Smooth muscle cell (in vitro differentiated cells): Measurements from ENCODE around the gene RASL12. TPM values are rescaled to one million over a fixed set of nuclear protein-coding genes. Genes with fewer than 3 reads are reported as not detected.

Source experiments
- DNase-seq: peaks from one replicate; lab custom pipeline; 2025; ENCODE audit not compliant: unreplicated experiment; lab: John Stamatoyannopoulos, UW
- H2AFZ ChIP-seq: fragments of 200-600 bp; sonication (generic); 2 replicates; pipeline ENCODE4 v1.6.0; 2016; ENCODE audit warnings: antibody characterized with exemption, low read depth, mild to moderate bottlenecking
- H3F3A ChIP-seq: fragments of 200-600 bp; sonication (generic); 2 replicates; pipeline ENCODE4 v1.6.0; 2017; ENCODE audit warnings: antibody characterized with exemption, low read depth
- H3K27ac ChIP-seq: fragments of 200-600 bp; sonication (generic); 2 replicates; pipeline ENCODE4 v1.5.1; 2016; ENCODE audit warnings: low read depth, mild to moderate bottlenecking
- H3K27me3 ChIP-seq: fragments of 200-600 bp; sonication (generic); 2 replicates; pipeline ENCODE4 v1.6.1; 2016; ENCODE audit warnings: low read depth, mild to moderate bottlenecking
- H3K36me3 ChIP-seq: fragments of 200-600 bp; sonication (generic); 2 replicates; pipeline ENCODE4 v1.5.1; 2016; ENCODE audit warnings: low read depth
- H3K4me1 ChIP-seq: fragments of 200-600 bp; sonication (generic); 2 replicates; pipeline ENCODE4 v1.5.1; 2016; ENCODE audit warnings: low read depth
- H3K4me2 ChIP-seq: fragments of 200-600 bp; sonication (generic); 2 replicates; pipeline ENCODE4 v1.6.0; 2016; ENCODE audit warnings: mild to moderate bottlenecking
- H3K4me3 ChIP-seq: fragments of 200-600 bp; sonication (generic); 2 replicates; pipeline ENCODE4 v1.5.1; 2016; ENCODE audit warnings: mild to moderate bottlenecking
- H3K79me2 ChIP-seq: fragments of 200-600 bp; sonication (generic); 2 replicates; pipeline ENCODE4 v1.6.0; 2016; ENCODE audit warnings: low read depth, mild to moderate bottlenecking
- H3K9ac ChIP-seq: fragments of 200-600 bp; sonication (generic); 2 replicates; pipeline ENCODE4 v1.6.0; 2016; ENCODE audit warnings: low read depth
- H3K9me3 ChIP-seq: fragments of 200-600 bp; sonication (generic); replicated peaks from 2 replicates; pipeline ENCODE4 v1.5.1; 2016; ENCODE audit warnings: low read depth
- H4K20me1 ChIP-seq: fragments of 200-600 bp; sonication (generic); 2 replicates; pipeline ENCODE4 v1.6.0; 2016; ENCODE audit warnings: low read depth
- CTCF ChIP-seq: fragments of 200-600 bp; sonication (generic); IDR thresholded peaks from 2 replicates; pipeline ENCODE4 v1.5.1; 2017; ENCODE audit warnings: borderline replicate concordance, mild to moderate bottlenecking, antibody characterized with exemption; ENCODE audit not compliant: insufficient read depth, poor library complexity, severe bottlenecking
- WGBS: methylation state at CpG from one replicate; pipeline ENCODE4 v1.1.7; 2016; ENCODE audit warnings: low lambda C conversion rate; 5-methylcytosine and 5-hydroxymethylcytosine counted together
- polyA plus RNA-seq: library from polyadenylated mRNA; unstranded; fragments of >200 nt; fragmentation: Nextera tagmentation; extraction: Ambion mirVana; gene quantifications from 2 replicates; pipeline ENCODE4 v1.2.1, GENCODE V29; 2016
- total RNA-seq: library from RNA; depleted of rRNA; stranded (reverse); fragments of >200 nt; gene quantifications from 2 replicates; pipeline ENCODE4 v1.2.3, GENCODE V29; 2014

Gene RASL12
- total and polyA plus RNA-seq, 2 experiments from 2014 or later = 8.7 to 14.6 TPM

- no peak for DNase-seq
- H3K4me3 ChIP-seq = no peak overlapping the region
- WGBS = 92% methylated on average over 16 of the region's 16 CpGs
- no peak overlapping the region for H2AFZ ChIP-seq
- no peaks in the 10 kb centered on the region for H3K36me3 ChIP-seq
- H3K9ac ChIP-seq = no peak overlapping the region
- no peaks in the 10 kb centered on the region for H3K4me1 ChIP-seq
- no peaks in the 10 kb centered on the region for H3K27me3 ChIP-seq
- peaks cover 4% of the 10 kb centered on the region for H4K20me1 ChIP-seq
- H3K4me2 ChIP-seq = no peak overlapping the region
- no peaks in the 10 kb centered on the region for H3K79me2 ChIP-seq
- no peak overlapping the region for H3K27ac ChIP-seq
- no peaks in the 10 kb centered on the region for H3F3A ChIP-seq
- TF ChIP-seq CTCF = no peak
- no peaks in the 10 kb centered on the region for H3K9me3 ChIP-seq
Measured at GRCh38 chr15:65058394-65059368, 9.1 kb downstream of the RASL12 start.

GRCh38 chr15:65057549-65057940 is 10.2 kb downstream of the RASL12 start:
- 96% methylated on average over 8 of the region's 8 CpGs for WGBS

GRCh38 chr15:65056868-65057548 is 10.8 kb downstream of the RASL12 start:
- Histone ChIP-seq H3K79me2 (no peaks in the 10 kb centered on the region), H3K4me3 (no peak overlapping the region), H3K36me3 (no peaks in the 10 kb centered on the region), H3K4me2 (no peak overlapping the region), H3K9me3 (no peaks in the 10 kb centered on the region), H3K9ac (no peak overlapping the region), H2AFZ (no peak overlapping the region), H3K27me3 (no peaks in the 10 kb centered on the region), H4K20me1 (peaks cover 4% of the 10 kb centered on the region), H3K4me1 (no peaks in the 10 kb centered on the region), H3F3A (no peaks in the 10 kb centered on the region), H3K27ac (no peak overlapping the region)
- DNase-seq = no peak
- TF ChIP-seq CTCF = no peak
- 71% methylated on average over 8 of the region's 8 CpGs for WGBS

More at GRCh38 chr15:65057549-65057940, 10.2 kb downstream of the RASL12 start:
- Histone ChIP-seq H4K20me1 (peaks cover 4% of the 10 kb centered on the region), H3K4me2 (no peak overlapping the region), H3K4me3 (no peak overlapping the region), H3K79me2 (no peaks in the 10 kb centered on the region), H3K4me1 (no peaks in the 10 kb centered on the region), H3K36me3 (no peaks in the 10 kb centered on the region), H2AFZ (no peak overlapping the region), H3K27me3 (no peaks in the 10 kb centered on the region), H3K27ac (no peak overlapping the region), H3F3A (no peaks in the 10 kb centered on the region), H3K9ac (no peak overlapping the region), H3K9me3 (no peaks in the 10 kb centered on the region)
- no peak for TF ChIP-seq CTCF
- no peak for DNase-seq
